Endothelial cell (in vitro differentiated cells): Measurements from ENCODE around the gene IQGAP1. TPM values are rescaled to one million over a fixed set of nuclear protein-coding genes. Genes with fewer than 3 reads are reported as not detected.

Experiments used
- DNase-seq: peaks from one replicate; pipeline ENCODE4 v3.0.0; 2021; ENCODE audit warnings: low spot score
- H3K27ac Mint-ChIP-seq: one replicate; pipeline ENCODE4 v1.8.0; 2021; ENCODE audit warnings: mixed read lengths, inconsistent platforms; ENCODE audit not compliant: unreplicated experiment
- H3K27me3 Mint-ChIP-seq: one replicate; pipeline ENCODE4 v1.8.0; 2021; ENCODE audit warnings: mild to moderate bottlenecking, moderate library complexity, mixed read lengths, inconsistent platforms; ENCODE audit not compliant: unreplicated experiment
- H3K36me3 Mint-ChIP-seq: one replicate; pipeline ENCODE4 v1.8.0; 2021; ENCODE audit warnings: mild to moderate bottlenecking, low read depth, mixed read lengths, inconsistent platforms; ENCODE audit not compliant: unreplicated experiment
- H3K4me1 Mint-ChIP-seq: one replicate; pipeline ENCODE4 v1.8.0; 2021; ENCODE audit warnings: mild to moderate bottlenecking, mixed read lengths, inconsistent platforms; ENCODE audit not compliant: unreplicated experiment
- H3K4me3 Mint-ChIP-seq: one replicate; pipeline ENCODE4 v1.8.0; 2021; ENCODE audit warnings: mild to moderate bottlenecking, mixed read lengths, inconsistent platforms; ENCODE audit not compliant: unreplicated experiment
- H3K9me3 Mint-ChIP-seq: one replicate; pipeline ENCODE4 v1.8.0; 2021; ENCODE audit warnings: mixed read lengths, inconsistent platforms; ENCODE audit not compliant: unreplicated experiment
- CTCF ChIP-seq: fragments of 200-600 bp; sonication (generic); IDR thresholded peaks from one replicate; pipeline ENCODE4 v1.5.0; 2021; ENCODE audit warnings: antibody characterized with exemption; ENCODE audit not compliant: unreplicated experiment
- total RNA-seq: library from RNA; stranded (reverse); fragmentation: NEBNext Ultra II Directional; extraction: Animal tissue kit (Norgen Biotek cat#: 25700); gene quantifications from one replicate; pipeline ENCODE4 v1.2.1, GENCODE V29; 2021; ENCODE audit not compliant: unreplicated experiment

Gene IQGAP1
- total RNA-seq, 1 donor from 2014 or later, result 86.4 TPM

- Mint-ChIP-seq H3K27ac (no peak overlapping the region), H3K27me3 (peaks cover 3% of the 10 kb centered on the region), H3K4me1 (peaks cover 32% of the 10 kb centered on the region), H3K36me3 (peaks cover 8% of the 10 kb centered on the region), H3K4me3 (no peak overlapping the region), H3K9me3 (no peaks in the 10 kb centered on the region)
- no peak for TF ChIP-seq CTCF
- DNase-seq, result no peak
These were observed 6.0 kb downstream of the IQGAP1 start for GRCh38 chr15:90394074-90394473.

- no peak for DNase-seq
- Mint-ChIP-seq H3K4me3 (no peak overlapping the region), H3K9me3 (no peaks in the 10 kb centered on the region), H3K4me1 (peaks cover 28% of the 10 kb centered on the region), H3K27ac (no peak overlapping the region), H3K27me3 (peaks cover 3% of the 10 kb centered on the region), H3K36me3 (peaks cover 7% of the 10 kb centered on the region)
- no peak for TF ChIP-seq CTCF
These were observed 6.9 kb downstream of the IQGAP1 start for GRCh38 chr15:90394748-90395442.

GRCh38 chr15:90396321-90396720 is 8.3 kb downstream of the IQGAP1 start:
- Mint-ChIP-seq H3K27me3 (peaks cover 5% of the 10 kb centered on the region), H3K27ac (no peak overlapping the region), H3K36me3 (peaks cover 3% of the 10 kb centered on the region), H3K4me3 (no peak overlapping the region), H3K4me1 (peaks cover 28% of the 10 kb centered on the region), H3K9me3 (no peaks in the 10 kb centered on the region)
- no peak for DNase-seq
- TF ChIP-seq CTCF, result no peak

- no peak for DNase-seq
- H3K4me3 Mint-ChIP-seq, result no peak overlapping the region
- H3K27me3 Mint-ChIP-seq, result peaks cover 5% of the 10 kb centered on the region
- no peaks in the 10 kb centered on the region for H3K9me3 Mint-ChIP-seq
- no peak for TF ChIP-seq CTCF
- H3K4me1 Mint-ChIP-seq, result peaks cover 23% of the 10 kb centered on the region
- peak overlapping the region; percentile 99 for H3K27ac Mint-ChIP-seq
- peaks cover 3% of the 10 kb centered on the region for H3K36me3 Mint-ChIP-seq
These were observed 12.1 kb downstream of the IQGAP1 start for GRCh38 chr15:90400005-90400758.

GRCh38 chr15:90400759-90401314 is 12.8 kb downstream of the IQGAP1 start:
- H3K36me3 Mint-ChIP-seq, result no peaks in the 10 kb centered on the region
- no peaks in the 10 kb centered on the region for H3K9me3 Mint-ChIP-seq
- peak overlapping the region; percentile 21 for H3K4me3 Mint-ChIP-seq
- peak overlapping the region; percentile 99 for H3K27ac Mint-ChIP-seq
- H3K4me1 Mint-ChIP-seq, result peaks cover 20% of the 10 kb centered on the region
- DNase-seq, result peak; percentile 57
- peaks cover 1% of the 10 kb centered on the region for H3K27me3 Mint-ChIP-seq
- no peak for TF ChIP-seq CTCF
